GM08714 (cell line): ENCODE data around the gene GUCY1B1.

ENCODE experiments used
- H3K4me3 ChIP-seq: fragments of 200-500 bp; sonication (Bioruptor generic); 2 replicates; pipeline ENCODE4 v1.5.1; 2014; ENCODE audit warnings: mild to moderate bottlenecking, low read length, inconsistent platforms
- ZNF274 ChIP-seq: IDR thresholded peaks from 2 replicates; pipeline ENCODE4 v1.6.1; 2012; ENCODE audit warnings: mild to moderate bottlenecking, low read depth, low read length

The GUCY1B1 gene

GRCh38 chr4:155799116-155799793, 40.4 kb downstream of the GUCY1B1 start:
- no peak for TF ChIP-seq ZNF274

GRCh38 chr4:155799794-155800123, 40.9 kb downstream of the GUCY1B1 start:
- no peak for TF ChIP-seq ZNF274
- no peak overlapping the region for H3K4me3 ChIP-seq

More at GRCh38 chr4:155799116-155799793, 40.4 kb downstream of the GUCY1B1 start:
- no peak overlapping the region for H3K4me3 ChIP-seq

GRCh38 chr4:155800685-155801343, 42.0 kb downstream of the GUCY1B1 start:
- TF ChIP-seq ZNF274 = no peak
- H3K4me3 ChIP-seq = no peak overlapping the region

- no peak overlapping the region for H3K4me3 ChIP-seq
- TF ChIP-seq ZNF274 = no peak
Measured at GRCh38 chr4:155802190-155802959, 43.6 kb downstream of the GUCY1B1 start.

GRCh38 chr4:155805016-155805415, 46.2 kb downstream of the GUCY1B1 start:
- no peak for TF ChIP-seq ZNF274
- H3K4me3 ChIP-seq = no peak overlapping the region

GRCh38 chr4:155807021-155807420, 48.2 kb downstream of the GUCY1B1 start:
- TF ChIP-seq ZNF274 = no peak
- H3K4me3 ChIP-seq = no peak overlapping the region

GRCh38 chr4:155809835-155810234, 51.0 kb downstream of the GUCY1B1 start:
- no peak overlapping the region for H3K4me3 ChIP-seq
- TF ChIP-seq ZNF274 = no peak

GRCh38 chr4:155811083-155811482, 52.3 kb downstream of the GUCY1B1 start:
- H3K4me3 ChIP-seq = no peak overlapping the region
- TF ChIP-seq ZNF274 = no peak

GRCh38 chr4:155818639-155819038, 59.8 kb downstream of the GUCY1B1 start:
- TF ChIP-seq ZNF274 = no peak
- H3K4me3 ChIP-seq = no peak overlapping the region

- H3K4me3 ChIP-seq = no peak overlapping the region
- TF ChIP-seq ZNF274 = no peak
Measured at GRCh38 chr4:155819066-155819465, 60.2 kb downstream of the GUCY1B1 start.

- TF ChIP-seq ZNF274 = no peak
- no peak overlapping the region for H3K4me3 ChIP-seq
Measured at GRCh38 chr4:155820887-155821518, 62.2 kb downstream of the GUCY1B1 start.

- H3K4me3 ChIP-seq = no peak overlapping the region
Measured at GRCh38 chr4:155822572-155822971, 63.8 kb downstream of the GUCY1B1 start.

GRCh38 chr4:155828628-155829027, 69.8 kb downstream of the GUCY1B1 start:
- TF ChIP-seq ZNF274 = no peak

More at GRCh38 chr4:155822572-155822971, 63.8 kb downstream of the GUCY1B1 start:
- TF ChIP-seq ZNF274 = no peak

GRCh38 chr4:155832664-155833063, 73.8 kb downstream of the GUCY1B1 start:
- no peak overlapping the region for H3K4me3 ChIP-seq
- TF ChIP-seq ZNF274 = no peak

More at GRCh38 chr4:155828628-155829027, 69.8 kb downstream of the GUCY1B1 start:
- H3K4me3 ChIP-seq = no peak overlapping the region
